ENCODE data around the gene LRRC8D.
"Not testable (repeated sequence)": the region's sequence is repeated elsewhere in the genome, so short reads cannot be mapped to it uniquely, and the experiment has no call there.

The LRRC8D gene

DNA sequence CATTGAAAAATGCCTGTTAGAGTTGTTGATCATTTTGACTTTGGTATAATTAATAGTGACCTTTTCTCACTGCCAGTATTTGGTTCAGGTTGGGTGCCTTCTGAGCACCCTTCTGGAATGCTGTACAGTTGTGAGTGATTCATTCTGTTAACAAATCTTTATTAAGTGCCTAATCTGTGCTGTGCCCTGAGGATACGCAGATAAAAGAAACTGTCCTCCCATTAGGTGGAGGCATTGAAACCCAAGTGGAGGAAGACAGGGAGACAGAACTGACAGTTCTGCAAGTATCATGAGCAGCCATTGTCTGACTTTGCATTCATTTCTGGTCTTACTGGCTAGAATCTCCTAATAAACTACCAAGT is 97.9 kb downstream of the LRRC8D start:
- DNase-seq: no peak

DNA sequence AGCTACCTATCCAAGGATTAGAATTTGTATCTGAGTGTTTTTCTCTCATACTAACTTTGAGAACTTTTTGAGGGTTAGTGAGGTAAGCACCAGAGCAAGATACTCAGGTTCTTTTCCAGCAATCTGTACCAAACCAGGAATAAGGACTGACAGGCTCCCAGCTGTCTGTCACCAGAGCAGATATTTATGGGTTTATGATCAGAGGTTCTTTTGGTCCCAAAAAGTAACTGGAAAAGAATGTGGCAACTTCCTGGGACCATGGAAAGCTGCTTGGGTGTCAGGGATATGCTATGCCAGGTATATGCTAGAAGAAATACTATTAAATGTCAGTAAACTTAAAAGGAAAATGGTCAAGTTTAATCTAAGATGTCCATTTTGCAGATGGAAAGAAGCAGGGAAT is 98.3 kb downstream of the LRRC8D start:
- DNase-seq: no peak

DNA sequence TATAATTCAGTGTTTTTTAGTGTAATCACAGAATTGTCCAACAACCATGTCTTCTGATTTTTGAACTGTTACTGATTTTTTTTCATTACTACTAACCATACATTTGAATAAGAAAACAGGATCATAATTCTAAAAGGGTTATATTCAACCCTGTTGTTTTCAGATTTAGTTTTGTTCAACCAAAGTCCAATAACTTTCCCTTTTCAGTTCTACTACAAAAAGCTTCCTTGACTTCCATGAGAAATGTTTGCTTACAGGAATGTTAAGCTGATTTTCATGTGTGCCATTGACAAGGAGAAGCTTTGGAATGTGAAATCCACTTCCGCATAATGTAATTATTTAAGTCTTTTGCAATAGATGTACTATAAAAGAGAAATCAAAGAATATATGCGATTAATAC is 102.1 kb downstream of the LRRC8D start:
- no peak for DNase-seq

DNA sequence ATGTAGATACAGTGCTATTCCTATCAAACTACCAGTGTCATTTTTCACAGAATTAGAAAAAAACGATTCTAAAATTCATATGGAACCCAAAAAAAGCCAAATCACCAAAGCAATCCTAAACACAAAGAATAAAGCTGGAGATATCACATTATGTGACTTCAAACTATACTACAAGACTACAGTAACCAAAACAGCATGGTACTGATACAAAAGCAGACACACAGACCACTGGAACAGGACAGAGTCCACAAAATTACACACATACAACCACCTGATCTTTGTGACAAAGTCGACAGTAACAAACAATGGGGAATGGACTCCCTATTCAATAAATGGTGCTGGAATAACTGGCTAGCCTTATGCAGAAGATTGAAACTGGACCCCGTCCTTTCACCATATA is 102.7 kb downstream of the LRRC8D start:
- no peak for DNase-seq

DNA sequence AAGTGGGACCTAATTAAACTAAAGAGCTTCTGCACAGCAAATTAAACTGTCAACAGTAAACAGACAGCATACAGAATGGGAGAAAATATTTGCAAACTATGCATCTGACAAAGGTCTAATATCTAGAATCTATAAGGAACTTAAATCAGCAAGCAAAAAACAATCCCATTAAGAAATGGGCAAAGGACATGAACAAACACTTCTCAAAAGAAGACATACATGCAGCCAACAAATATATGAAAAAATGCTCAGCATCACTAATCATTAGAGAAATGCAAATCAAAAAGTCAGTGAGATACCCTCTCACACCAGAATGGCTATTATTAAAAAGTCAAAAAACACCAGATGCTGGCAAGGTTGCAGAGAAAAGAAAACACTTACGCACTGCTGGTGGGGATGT is 103.2 kb downstream of the LRRC8D start:
- DNase-seq: not testable (repeated sequence)

DNA sequence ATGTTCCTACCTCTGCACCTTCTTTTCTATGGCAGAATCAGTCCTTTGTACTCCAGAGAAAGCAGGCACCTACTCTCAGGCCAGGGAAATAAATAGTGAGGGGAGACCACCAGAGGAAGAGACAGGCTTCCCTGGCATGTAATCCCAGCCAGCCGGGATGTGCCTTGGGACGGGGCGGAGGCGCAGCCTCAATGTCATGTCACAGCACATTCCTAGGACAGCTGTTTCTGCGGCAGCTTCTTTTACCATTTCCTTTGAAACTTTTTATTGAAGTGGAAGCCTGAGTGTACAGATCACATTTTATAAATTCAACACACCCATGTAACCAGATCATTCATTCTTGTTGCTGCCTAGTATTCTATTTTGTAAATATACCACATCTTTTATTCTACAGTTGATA is 106.2 kb downstream of the LRRC8D start:
- no peak for DNase-seq

DNA sequence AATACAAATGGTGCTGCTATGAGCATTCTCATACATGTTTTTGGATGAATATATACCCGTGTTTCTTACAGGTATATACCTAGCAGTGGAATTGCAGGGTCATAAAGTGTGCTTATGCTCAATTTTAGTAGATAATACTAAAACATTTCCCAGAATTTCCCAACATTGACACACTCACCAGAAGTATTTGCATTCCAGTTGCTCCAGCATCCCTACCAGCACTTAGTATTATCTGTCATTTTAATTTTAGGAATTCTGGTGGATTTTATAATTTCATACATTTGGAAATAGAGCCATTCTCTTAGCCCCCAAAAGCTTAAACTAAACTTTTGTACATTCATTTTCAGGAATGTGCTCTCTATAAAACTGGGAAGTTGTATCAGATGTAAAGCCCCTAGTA is 106.6 kb downstream of the LRRC8D start:
- no peak for DNase-seq

DNA sequence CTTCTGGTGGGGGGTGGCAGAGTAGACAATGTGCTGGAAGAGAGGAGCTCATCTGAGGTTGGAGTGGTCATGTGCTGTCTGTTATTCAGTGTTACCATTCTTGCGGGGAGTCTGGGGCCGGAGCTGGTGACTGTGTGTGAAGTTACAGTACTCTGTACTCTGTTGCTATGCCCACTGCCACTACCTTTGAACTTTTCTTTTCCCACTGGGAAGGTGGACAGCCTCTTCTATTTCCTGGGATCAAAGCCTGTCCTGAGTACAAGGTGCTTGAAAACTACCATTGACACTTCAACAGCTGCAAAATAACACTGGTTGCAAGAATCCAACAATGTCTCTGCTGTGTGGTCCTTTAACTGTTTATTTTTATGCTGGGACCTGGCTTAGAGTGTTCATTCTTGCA is 107.7 kb downstream of the LRRC8D start:
- DNase-seq: no peak

DNA sequence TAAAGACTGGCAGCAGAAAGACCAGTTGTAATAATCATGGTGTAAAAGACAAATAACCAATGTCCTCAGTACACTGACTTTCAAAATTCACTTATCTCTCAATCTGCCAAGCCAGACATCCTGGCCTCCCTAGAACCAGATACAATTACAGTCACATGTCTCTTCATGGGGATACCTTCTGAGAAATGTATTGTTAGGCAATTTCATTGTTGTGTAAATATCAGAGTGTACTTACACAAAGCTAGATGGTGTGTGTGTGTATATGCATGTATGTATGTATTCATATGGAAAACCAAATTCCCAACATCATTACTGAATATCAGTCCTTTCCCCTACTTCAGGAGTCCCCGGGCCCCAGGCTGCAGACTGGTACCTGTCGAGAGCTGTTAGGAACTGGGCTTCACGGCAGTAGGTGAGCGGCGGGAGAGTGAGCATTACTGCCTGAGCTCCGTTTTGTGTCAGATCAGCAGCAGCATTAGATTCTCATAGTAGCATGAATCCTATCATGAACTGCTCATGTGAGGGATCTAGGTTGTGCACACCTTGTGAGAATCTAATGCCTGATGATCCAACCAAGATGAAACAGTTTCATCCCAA is 108.7 kb downstream of the LRRC8D start:
- no peak for DNase-seq

DNA sequence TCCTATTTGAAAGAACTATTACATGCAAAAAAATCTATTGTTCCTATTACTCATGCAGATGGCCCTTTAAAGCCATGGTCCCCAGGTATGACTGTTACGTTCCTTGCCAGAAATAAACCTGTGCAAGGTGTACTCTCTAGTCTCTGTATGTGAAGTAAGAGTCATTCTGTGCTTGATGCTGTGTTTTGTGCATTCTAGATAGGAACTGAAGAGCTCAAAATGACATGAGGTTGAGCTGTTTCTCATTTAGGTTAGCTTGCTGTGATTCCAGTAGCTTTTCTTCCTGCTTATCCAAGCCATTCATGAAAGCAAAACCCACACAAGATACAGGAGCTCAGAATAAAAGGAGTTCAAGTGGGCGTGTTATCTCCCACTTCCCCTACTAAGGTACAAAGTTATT is 109.7 kb downstream of the LRRC8D start:
- no peak for DNase-seq

DNA sequence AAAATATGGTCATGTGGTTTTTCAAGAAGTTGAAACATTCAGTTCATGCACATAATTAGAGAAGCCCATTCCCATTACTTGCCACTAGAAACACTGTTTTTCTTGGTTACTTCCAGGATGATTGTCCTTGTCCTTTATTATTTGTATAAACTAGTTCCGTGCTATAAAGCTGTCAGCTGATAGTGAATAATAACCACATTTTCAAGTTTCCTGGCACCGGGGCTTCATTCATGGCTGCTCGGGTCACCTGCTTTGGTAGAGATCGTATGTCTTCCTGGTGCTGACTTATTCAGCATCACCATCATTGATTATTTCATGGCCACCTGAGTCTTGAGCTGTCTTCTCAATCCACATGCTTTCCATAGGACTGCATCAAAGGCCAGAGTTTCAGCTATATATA is 111.1 kb downstream of the LRRC8D start:
- DNase-seq: no peak

DNA sequence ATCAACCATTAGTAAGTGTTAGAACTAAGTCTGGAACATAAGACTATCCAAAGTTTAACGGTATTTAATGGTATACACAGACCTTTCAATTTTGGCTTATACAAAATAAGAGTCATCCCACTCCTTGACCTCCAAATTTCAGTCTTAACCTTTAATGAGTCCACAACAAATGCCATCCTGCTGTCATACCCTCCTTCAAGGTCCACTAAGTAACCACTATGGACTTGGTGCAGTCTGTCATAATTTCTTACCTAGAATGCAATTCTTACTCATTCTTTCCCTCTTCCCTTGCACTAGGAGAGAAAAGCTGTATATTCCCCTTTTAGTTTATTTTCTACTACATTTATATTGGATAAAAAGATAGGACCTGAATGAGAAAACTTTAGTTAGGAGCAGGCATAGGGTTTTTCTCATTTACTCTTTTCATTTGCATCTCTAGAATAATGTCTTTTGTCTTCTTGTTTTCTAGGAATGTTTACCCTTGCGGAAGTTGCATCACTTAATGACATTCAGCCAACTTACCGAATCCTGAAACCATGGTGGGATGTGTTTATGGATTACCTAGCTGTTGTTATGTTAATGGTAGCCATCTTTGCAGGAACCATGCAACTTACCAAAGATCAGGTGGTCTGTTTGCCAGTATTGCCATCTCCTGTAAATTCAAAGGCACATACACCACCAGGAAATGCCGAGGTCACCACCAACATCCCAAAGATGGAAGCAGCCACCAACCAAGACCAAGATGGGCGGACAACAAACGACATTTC is 111.9 kb downstream of the LRRC8D start:
- DNase-seq: no peak

DNA sequence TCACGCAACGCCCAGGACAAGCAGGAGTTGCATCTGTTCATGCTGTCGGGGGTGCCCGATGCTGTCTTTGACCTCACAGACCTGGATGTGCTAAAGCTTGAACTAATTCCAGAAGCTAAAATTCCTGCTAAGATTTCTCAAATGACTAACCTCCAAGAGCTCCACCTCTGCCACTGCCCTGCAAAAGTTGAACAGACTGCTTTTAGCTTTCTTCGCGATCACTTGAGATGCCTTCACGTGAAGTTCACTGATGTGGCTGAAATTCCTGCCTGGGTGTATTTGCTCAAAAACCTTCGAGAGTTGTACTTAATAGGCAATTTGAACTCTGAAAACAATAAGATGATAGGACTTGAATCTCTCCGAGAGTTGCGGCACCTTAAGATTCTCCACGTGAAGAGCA is 113.6 kb downstream of the LRRC8D start:
- no peak for DNase-seq

DNA sequence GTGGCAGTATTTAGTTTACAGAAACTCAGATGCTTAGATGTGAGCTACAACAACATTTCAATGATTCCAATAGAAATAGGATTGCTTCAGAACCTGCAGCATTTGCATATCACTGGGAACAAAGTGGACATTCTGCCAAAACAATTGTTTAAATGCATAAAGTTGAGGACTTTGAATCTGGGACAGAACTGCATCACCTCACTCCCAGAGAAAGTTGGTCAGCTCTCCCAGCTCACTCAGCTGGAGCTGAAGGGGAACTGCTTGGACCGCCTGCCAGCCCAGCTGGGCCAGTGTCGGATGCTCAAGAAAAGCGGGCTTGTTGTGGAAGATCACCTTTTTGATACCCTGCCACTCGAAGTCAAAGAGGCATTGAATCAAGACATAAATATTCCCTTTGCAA is 114.4 kb downstream of the LRRC8D start:
- no peak for DNase-seq

DNA sequence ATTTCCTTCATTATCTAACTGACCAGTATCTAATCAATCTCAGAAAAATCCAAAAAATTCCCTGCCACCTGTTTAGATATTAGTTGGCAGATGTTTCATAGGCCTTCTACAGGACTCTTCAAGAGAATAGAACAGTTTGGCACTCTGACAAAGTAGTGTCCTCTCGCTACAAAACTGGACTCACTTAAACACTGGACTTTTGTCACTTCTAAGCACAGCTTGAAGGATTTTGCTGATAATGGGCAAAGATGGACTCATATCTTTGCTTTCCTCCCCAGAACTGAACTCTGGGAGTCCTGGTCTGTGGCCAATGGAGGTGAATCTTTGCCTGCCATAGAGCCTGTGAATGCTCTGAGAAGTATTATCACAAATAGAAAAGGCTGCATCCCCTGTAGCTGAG is 115.9 kb downstream of the LRRC8D start:
- no peak for DNase-seq

DNA sequence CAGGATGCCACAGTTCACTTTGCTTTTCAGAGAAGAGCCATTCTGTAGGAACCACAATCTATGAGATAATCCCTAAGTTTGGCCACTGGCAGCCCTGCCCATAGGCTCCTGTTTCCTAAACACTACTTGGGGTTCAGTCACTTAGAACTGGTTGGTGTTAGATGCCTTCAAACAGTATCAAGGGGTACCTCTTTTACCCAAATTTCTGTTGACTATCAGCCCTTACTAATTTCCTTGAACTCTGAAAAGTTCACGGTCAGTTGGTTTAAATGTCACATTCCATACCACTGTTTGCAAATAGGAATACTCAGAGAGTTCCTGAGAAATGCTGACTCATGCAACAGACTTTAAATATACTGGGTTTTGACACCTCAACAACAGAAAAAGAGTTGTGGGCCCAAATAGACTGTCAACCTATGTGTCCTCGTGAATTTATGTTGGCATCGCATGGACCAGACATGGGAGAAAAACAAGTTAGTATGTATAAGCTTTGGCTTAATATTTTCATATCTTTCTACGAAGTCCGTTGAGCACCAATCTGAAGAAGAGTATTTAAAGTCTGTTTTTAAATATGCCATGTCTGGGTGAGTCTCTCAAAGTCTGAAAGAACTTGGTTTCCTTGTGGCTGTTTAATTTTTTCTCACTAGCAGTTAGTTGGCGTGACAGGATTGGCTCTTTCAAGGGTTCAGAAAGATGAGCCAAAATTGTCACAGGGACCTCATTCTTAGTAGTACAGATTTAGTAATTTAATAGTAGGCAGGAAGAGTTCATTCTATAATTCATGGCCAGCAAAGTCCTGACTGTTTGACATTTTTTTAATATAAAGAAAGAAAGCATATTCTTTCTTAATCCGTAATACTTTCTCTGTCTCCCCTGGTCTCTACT is 117.6 kb downstream of the LRRC8D start:
- DNase-seq: no peak

DNA sequence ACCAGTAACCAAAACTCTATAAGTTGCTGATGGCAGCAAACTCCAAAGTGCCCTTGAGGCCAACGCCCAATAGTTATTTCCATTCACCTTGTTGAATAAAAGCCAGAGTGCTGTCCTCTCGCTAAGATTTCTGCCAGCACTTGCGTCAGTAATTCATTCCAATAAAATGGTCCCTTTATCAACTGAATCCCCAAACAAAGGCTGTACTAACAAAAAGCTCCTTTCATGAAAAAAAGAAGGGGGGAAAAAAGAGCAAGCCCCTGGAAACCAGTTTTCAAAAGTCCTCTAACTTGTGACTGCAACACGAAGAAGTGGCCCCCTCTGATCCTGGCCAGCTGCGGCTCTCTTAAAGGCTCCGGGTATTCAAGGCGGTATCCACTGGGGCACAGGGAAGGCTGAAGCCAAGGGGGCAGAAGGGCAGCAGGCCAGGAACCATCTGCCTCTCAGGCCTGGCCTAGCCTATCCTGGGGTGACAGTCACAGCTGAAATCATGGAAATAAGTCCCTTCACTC is 118.3 kb downstream of the LRRC8D start:
- DNase-seq: no peak

DNA sequence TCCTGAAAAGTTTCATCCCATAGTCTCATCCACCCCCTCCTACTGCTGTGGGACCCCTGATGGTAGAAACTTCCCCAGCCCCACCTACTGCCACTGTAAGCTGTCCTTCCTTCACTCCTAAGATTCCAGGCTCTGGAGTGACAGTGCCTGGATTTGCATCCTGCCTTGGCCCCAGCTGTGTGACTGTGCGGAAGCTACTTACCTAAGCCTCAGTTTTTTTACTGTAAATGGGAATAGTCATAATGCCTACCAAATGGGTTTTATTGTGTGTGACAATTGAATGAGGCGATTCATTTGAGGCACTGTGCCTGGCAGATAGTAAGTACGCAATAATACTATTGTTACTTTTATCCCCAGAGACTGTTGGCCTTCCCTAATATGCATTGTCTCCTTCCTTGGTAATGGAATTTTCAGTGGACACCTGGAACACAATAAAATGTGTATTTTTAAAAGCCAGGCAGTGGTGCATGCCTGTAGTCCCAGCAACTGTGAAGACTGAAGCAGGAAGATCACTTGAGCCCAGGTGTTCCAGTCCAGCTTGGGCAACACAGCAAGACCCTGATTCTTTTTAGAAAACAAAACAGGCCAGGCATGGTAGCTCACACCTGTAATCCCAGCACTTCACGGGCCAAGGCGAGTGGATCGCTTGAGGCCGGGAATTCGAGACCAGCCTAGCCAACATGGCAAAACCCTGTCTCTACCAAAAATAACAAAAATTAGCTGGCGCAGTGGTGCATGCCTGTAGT is 119.0 kb downstream of the LRRC8D start:
- DNase-seq: no peak

DNA sequence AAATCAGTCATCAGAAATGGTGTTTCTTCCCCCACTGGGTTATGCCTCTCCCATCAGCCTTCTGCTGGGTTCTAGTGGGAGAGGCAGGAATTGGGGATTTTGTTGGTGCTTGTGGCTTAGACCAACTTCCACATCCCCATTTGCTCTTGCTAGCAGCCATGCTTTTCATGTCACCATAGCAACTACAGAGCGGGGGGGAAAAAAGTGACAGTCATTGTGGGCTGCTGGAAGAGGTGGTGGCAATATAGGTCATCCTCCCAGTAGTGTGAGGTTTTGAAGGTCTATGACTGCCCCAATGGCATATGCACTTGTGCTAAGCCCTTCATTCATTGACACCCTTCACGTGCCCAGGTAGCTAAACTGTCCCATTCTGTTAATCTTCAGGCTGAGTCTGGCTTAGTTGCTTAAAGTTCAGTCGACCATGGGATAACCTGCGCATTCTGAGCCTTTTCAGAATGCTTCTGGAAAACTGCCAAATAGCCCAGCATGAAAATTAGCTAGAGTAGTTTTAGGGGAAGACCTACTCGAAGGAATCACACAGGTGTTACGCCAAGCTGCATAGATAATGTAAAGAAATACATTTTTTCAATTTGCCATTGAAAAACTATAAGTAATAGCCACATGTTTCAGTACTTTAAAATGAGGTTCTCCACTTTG is 120.4 kb downstream of the LRRC8D start:
- no peak for DNase-seq

DNA sequence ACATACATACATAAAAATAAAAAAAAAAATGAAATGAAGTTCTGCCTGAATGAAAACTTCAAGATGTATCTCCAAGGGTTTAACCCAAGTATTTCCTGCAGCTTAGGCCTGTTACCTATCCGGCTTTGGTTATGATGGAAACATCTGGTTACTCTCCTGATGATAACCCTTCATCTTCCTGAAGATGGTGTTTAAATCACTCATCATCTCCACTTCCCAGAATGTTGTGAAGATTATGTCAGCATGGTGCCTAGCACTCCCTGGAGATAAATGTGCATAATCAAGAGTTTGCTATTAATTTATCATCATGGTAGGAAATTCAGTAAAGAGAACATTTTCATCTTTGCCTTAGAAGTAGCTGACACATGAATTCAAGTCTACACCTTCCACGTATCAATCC is 121.2 kb downstream of the LRRC8D start:
- DNase-seq: no peak

DNA sequence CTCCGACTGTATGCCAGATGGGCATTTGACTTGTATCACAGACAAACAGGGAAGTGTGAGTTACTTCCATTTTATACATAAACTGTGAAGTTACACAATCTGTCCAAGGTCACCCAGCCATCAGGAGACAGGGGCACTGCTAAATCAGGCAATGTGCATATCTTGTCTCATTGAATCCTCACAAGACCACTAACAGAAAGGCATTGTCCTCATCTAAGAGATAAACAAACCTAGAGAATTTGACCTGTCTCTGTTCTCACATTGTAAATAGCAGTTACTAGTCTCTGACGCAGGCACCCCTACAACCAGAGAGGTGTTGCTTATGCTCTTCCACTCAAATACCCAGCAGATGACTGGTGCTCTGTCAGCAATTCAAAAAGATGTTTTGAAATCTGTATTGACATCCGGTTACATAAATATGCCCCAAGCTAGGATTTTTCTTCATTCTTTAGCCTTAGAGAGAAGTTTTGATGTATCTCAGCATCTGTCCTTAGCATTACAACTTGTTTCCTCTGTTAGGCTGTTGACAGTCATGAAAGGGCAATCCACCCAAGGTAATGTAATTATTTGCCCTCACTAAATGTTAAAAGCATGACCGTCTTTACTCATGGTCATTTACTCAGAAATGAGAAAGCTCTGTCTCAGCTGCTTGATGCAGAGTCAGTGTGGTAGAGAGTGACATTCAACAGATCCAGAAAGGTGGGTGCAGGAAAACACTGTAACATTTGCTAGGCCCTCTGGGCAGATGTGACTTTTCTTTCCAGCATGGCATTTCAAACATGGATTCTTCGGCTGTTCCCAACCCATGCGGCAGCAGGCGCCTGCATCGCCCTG is 122.2 kb downstream of the LRRC8D start:
- no peak for DNase-seq

Data from activated effector memory CD4-positive, alpha-beta T cell treated with Interleukin-2 at 50 U/mL for 16 hours (primary cell).